Fibroblast of gingiva (primary cell): Measurements from ENCODE around the gene NOD1.
A peak's percentile ranks its signal among the peaks of the same experiment; 100 is the strongest.
"Not testable (repeated sequence)": the region's sequence is repeated elsewhere in the genome, so short reads cannot be mapped to it uniquely, and the experiment has no call there.

Experiments
- DNase-seq: peaks from one replicate; pipeline ENCODE4 v3.0.0-alpha.2; 2011; ENCODE audit warnings: low read depth

The NOD1 gene

GRCh38 chr7:30447466-30447865 lies 31.1 kb downstream of the NOD1 start:
- DNase-seq: no peak

GRCh38 chr7:30446266-30446665 lies 32.3 kb downstream of the NOD1 start:
- DNase-seq: no peak

GRCh38 chr7:30445770-30446169 lies 32.8 kb downstream of the NOD1 start:
- DNase-seq: peak; percentile 85

- DNase-seq: no peak
Observed at GRCh38 chr7:30437823-30438574, 40.6 kb downstream of the NOD1 start.

- no peak for DNase-seq
Observed at GRCh38 chr7:30436518-30436917, 42.1 kb downstream of the NOD1 start.

GRCh38 chr7:30436046-30436445 lies 42.5 kb downstream of the NOD1 start:
- DNase-seq: no peak

GRCh38 chr7:30434140-30434799 lies 44.3 kb downstream of the NOD1 start:
- DNase-seq: no peak

- DNase-seq: no peak
Observed at GRCh38 chr7:30433506-30433905, 45.1 kb downstream of the NOD1 start.

GRCh38 chr7:30433082-30433481 lies 45.5 kb downstream of the NOD1 start:
- DNase-seq: peak; percentile 90

GRCh38 chr7:30430777-30431176 lies 47.8 kb downstream of the NOD1 start:
- no peak for DNase-seq

- no peak for DNase-seq
Observed at GRCh38 chr7:30430276-30430675, 48.3 kb downstream of the NOD1 start.

- DNase-seq: peak; percentile 12
Observed at GRCh38 chr7:30429156-30429530, 49.4 kb downstream of the NOD1 start.

- no peak for DNase-seq
Observed at GRCh38 chr7:30428246-30429155, 50.1 kb downstream of the NOD1 start.

GRCh38 chr7:30427296-30428070 lies 51.1 kb downstream of the NOD1 start:
- DNase-seq: no peak

GRCh38 chr7:30424506-30424905 lies 54.1 kb downstream of the NOD1 start:
- DNase-seq: no peak

- DNase-seq: no peak
Observed at GRCh38 chr7:30423788-30424505, 54.6 kb downstream of the NOD1 start.

GRCh38 chr7:30422922-30423321 lies 55.7 kb downstream of the NOD1 start:
- peak; percentile 33 for DNase-seq

GRCh38 chr7:30421647-30422196 lies 56.9 kb downstream of the NOD1 start:
- no peak for DNase-seq

- DNase-seq: no peak
Observed at GRCh38 chr7:30420662-30421061, 57.9 kb downstream of the NOD1 start.

GRCh38 chr7:30420080-30420479 lies 58.5 kb downstream of the NOD1 start:
- not testable (repeated sequence) for DNase-seq

GRCh38 chr7:30413864-30414263 lies 64.7 kb downstream of the NOD1 start:
- DNase-seq: no peak
